PC-3 (cell line): Measurements from ENCODE around the gene ZNF684.

Source experiments
- EZH2 ChIP-seq: fragments of 300-600 bp; sonication (generic); IDR thresholded peaks from one replicate; pipeline ENCODE4 v1.6.1; 2017; ENCODE audit warnings: antibody characterized with exemption, mild to moderate bottlenecking, low read length; ENCODE audit not compliant: unreplicated experiment
- TF ChIP-seq, protein P1 (sequence below): fragments of 300-600 bp; sonication (generic); conservative IDR thresholded peaks from 2 replicates; pipeline ENCODE4 v1.5.1; 2017; ENCODE audit warnings: antibody characterized with exemption, low read depth, mild to moderate bottlenecking, low read length

DNA sequence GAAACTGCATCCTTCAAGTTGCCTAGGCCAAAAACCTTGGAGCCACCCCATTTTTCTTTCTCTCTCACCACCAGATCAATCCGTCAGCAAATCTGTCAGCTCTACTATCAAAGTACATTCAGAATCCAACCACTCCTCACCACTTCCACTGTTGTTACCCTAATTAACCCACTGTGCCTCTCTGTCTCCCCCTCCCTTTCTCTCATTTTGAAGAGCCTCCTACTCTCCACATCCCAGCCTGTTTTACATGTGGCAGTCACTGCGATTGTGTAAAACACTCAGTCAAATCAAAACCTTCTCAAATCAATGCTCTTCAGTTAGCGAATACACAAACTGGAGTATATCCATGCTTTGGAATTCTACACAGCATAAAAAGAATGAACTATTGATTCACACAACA is 33.1 kb downstream of the ZNF684 start:
- TF ChIP-seq, protein P1, sequence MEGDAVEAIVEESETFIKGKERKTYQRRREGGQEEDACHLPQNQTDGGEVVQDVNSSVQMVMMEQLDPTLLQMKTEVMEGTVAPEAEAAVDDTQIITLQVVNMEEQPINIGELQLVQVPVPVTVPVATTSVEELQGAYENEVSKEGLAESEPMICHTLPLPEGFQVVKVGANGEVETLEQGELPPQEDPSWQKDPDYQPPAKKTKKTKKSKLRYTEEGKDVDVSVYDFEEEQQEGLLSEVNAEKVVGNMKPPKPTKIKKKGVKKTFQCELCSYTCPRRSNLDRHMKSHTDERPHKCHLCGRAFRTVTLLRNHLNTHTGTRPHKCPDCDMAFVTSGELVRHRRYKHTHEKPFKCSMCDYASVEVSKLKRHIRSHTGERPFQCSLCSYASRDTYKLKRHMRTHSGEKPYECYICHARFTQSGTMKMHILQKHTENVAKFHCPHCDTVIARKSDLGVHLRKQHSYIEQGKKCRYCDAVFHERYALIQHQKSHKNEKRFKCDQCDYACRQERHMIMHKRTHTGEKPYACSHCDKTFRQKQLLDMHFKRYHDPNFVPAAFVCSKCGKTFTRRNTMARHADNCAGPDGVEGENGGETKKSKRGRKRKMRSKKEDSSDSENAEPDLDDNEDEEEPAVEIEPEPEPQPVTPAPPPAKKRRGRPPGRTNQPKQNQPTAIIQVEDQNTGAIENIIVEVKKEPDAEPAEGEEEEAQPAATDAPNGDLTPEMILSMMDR: no peak
- no peak for TF ChIP-seq EZH2
